ENCODE measurements around the gene IQSEC1.

The IQSEC1 gene

GRCh38 chr3:12955651-12956315 lies 117.4 kb downstream of the IQSEC1 start:
- Mint-ChIP-seq H3K4me3 (no peak overlapping the region), H3K27me3 (no peaks in the 10 kb centered on the region), H3K27ac (no peak overlapping the region), H3K4me1 (peaks cover 69% of the 10 kb centered on the region), H3K36me3 (ENCODE audit: low read depth) (no peaks in the 10 kb centered on the region), H3K9me3 (no peaks in the 10 kb centered on the region)
- ATAC-seq (no peak), DNase-seq (no peak)

DNA sequence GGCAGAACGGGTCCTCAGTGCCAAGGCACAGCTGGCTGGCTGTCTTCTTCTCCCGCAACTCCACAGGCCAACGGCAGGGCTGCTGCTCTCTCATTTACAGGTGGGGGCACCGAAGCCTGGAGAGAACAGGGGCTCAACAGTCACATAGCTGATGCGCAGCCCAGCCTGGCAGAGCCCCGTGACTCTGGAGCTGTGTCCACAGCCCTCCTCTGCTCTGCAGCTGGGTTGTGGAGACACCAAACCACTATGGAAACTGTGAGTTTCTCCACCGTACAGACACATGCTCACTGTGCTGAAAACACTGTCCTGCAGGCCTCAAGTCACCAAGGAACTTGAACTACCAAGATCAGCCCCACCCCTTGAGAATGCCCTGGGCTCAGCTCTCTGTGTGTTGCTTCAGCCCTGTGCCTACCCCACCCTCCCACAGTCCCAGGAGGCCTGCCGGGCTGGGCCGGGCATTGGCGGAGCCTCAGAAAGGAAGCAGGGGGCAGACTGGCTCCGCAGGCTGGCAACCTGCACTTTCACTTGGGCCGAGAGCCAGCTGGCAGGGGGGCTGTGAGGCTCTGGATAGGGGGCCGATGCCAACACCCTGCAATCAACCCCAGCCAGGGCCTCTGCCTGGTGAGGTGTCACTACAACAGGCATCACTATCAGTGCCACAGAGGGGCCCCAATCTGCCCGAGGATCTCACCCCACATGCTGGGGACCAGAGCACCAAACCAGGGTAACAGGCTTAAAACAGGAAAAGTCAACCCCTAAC lies 118.2 kb downstream of the IQSEC1 start:
- H3K4me3 Mint-ChIP-seq, result no peak overlapping the region
- peaks cover 65% of the 10 kb centered on the region for H3K4me1 Mint-ChIP-seq
- DNase-seq, result peak; percentile 46

GRCh38 chr3:12954180-12954579 lies 119.0 kb downstream of the IQSEC1 start:
- no peak for DNase-seq
- Mint-ChIP-seq H3K4me3 (no peak overlapping the region), H3K27ac (peak overlapping the region; percentile 41), H3K9me3 (no peaks in the 10 kb centered on the region), H3K36me3 (ENCODE audit: low read depth) (no peaks in the 10 kb centered on the region), H3K4me1 (peaks cover 66% of the 10 kb centered on the region), H3K27me3 (no peaks in the 10 kb centered on the region)
- no peak for ATAC-seq

More for the DNA sequence above, 118.2 kb downstream of the IQSEC1 start:
- peak overlapping the region; percentile 73 for H3K27ac Mint-ChIP-seq
- H3K27me3 Mint-ChIP-seq, result no peaks in the 10 kb centered on the region
- no peaks in the 10 kb centered on the region for H3K9me3 Mint-ChIP-seq
- no peaks in the 10 kb centered on the region for H3K36me3 Mint-ChIP-seq (ENCODE audit: low read depth)
- peak; percentile 94 for ATAC-seq

DNA sequence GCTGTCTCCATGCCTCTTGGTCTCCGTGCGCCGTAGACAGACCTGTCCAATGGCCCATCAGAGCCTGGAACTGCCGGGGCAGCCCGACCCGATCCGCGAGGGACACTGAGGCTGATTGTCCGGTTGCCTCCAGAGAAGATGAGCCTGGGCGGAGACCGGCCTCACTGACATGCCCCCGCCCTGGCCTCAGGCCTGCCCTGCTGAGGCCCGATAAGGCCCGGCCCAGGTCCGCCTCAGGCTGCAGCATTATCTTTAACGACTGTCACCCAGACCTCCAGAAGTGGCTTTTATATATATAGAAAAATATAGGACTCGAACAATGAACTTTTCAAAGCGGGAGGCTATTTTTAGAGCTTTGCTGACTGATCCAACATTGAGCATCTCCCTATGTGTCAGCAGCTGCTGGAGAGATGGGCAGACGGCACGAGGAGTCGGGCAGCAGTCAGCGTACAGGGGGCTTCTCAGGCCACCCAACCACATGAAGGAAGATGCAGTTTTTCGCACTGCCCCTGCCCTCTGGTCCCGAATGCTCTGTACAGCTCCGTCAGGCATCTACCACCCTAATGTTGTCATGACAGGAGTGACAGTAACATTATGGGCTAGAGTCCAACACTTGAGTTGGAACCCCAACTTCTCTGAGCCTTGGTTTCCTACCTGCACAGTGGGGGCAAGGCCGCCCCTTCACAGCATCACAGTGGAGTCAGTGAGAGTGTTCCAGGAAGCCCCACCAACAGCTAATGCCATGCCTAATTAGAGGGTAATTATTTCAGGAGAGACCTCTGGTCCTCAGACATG lies 119.8 kb downstream of the IQSEC1 start:
- Mint-ChIP-seq H3K4me3 (no peak overlapping the region), H3K9me3 (no peaks in the 10 kb centered on the region), H3K27me3 (no peaks in the 10 kb centered on the region), H3K27ac (no peak overlapping the region), H3K36me3 (ENCODE audit: low read depth) (no peaks in the 10 kb centered on the region), H3K4me1 (peaks cover 68% of the 10 kb centered on the region)
- ATAC-seq (no peak), DNase-seq (no peak)

DNA sequence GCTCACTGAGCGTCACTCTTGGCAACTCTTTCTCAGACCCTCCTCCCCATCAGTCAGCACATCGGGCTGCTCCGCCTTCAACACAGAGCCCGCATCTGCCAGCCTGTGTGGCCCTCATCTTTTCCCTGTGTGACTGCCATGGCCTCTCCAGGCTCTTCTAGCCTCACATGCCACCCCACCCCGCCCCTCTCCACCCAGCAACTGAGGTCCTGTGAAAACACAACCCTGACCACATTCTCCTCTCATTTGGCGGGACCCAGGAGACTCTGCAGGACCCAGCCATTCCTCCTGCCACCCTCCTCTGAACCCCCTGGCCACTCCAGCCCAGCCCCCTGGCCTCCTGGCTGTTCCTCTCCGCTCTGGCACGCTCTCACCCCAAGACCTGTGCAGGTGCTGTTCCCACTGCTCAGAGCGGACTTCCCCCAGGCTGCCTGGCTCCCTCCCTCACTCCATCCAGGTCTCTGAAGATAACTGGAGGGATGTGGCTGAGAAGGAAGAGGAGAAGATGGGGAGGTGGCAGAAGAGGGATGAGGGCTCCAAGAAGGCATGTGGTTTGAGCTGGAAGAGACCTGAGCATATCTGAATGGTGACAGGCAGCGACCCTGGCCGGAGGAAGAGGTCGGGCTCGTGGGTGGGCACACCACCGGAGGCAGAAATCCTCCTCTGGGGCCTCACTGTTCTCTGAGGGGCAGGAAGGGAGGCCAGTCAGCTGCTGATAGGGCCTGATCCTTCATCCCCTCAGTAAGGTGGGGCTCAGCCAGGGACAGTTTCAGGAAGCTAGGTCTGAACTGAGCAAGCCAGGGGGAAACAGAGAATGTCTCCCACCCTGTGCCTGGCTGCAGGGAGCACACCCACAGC lies 120.7 kb downstream of the IQSEC1 start:
- DNase-seq, result no peak
- no peak overlapping the region for H3K4me3 Mint-ChIP-seq
- ATAC-seq, result no peak

GRCh38 chr3:12948891-12949711 lies 124.1 kb downstream of the IQSEC1 start:
- no peaks in the 10 kb centered on the region for H3K27me3 Mint-ChIP-seq
- H3K27ac Mint-ChIP-seq, result peak overlapping the region; percentile 83
- peak overlapping the region; percentile 62 for H3K4me3 Mint-ChIP-seq
- peaks cover 2% of the 10 kb centered on the region for H3K36me3 Mint-ChIP-seq (ENCODE audit: low read depth)
- peak; percentile 49 for DNase-seq
- peaks cover 47% of the 10 kb centered on the region for H3K4me1 Mint-ChIP-seq
- no peaks in the 10 kb centered on the region for H3K9me3 Mint-ChIP-seq
- peak; percentile 91 for ATAC-seq

More for the DNA sequence above, 120.7 kb downstream of the IQSEC1 start:
- no peaks in the 10 kb centered on the region for H3K27me3 Mint-ChIP-seq
- H3K4me1 Mint-ChIP-seq, result peaks cover 67% of the 10 kb centered on the region
- no peaks in the 10 kb centered on the region for H3K9me3 Mint-ChIP-seq
- no peaks in the 10 kb centered on the region for H3K36me3 Mint-ChIP-seq (ENCODE audit: low read depth)
- H3K27ac Mint-ChIP-seq, result no peak overlapping the region

DNA sequence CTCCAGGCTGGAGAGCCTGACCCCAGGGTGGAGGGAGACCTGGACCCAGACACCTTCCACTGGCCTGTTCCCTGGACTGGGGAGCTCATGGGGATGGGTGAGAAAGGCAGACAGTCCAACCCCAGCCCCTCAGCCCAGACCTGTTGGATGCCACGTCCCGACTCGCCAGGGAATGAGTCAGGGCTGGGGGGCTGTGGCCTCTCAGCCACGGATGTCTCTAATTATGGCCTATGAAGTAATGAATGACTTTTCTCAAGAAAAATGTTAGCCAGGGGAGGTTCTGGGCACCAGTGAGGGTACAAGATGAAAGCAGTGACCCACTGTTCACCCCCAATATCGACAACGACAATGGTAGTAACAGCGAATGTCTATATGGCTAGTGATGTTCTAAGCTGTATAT lies 124.9 kb downstream of the IQSEC1 start:
- Mint-ChIP-seq H3K27ac (peak overlapping the region; percentile 22), H3K36me3 (ENCODE audit: low read depth) (peaks cover 2% of the 10 kb centered on the region), H3K4me1 (peaks cover 44% of the 10 kb centered on the region), H3K4me3 (no peak overlapping the region), H3K27me3 (no peaks in the 10 kb centered on the region), H3K9me3 (no peaks in the 10 kb centered on the region)
- ATAC-seq (no peak), DNase-seq (no peak)

DNA sequence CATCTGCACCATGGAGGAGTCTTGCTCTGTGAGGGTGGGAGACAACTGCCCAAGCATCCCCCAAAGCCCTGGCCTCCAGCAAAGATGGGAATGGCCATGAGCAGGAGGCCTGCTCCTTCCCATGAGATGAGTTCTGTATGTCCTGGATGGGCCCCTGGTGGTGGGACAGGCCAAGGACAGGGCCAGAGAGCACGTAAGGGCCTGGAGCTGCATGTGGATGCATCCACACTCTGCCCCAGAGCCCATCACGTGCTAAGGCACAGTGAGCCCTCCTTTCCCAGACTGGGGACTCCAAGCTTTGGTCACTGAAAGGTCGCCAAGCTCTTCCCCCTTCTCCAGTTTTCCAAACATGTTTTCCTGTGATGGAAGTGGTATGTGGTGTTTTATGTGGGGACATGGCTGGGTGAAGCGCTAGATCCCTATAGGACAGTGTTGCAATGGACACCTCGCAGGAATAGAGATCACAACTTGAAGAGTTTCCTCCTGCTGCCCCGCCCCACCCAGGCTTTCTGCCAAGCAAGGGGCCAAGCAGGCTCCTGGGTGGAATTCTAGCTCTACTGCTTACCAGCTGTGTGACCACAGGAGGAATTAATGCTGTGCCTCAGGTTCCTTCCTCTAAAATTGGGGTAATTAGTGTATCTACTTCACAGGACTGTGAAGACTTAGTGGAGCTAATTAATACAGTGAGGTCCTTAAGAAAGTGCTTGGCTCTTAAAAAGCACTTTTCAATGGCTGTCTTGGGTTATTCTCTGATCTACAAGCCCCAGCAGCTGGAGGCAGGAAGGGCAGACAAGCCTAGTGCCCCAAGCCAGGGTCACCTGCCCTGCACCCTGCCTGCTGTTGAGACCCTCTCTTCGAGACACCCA lies 125.5 kb downstream of the IQSEC1 start:
- ATAC-seq (no peak), DNase-seq (no peak)
- H3K36me3 Mint-ChIP-seq (ENCODE audit: low read depth), result peaks cover 2% of the 10 kb centered on the region
- peaks cover 44% of the 10 kb centered on the region for H3K4me1 Mint-ChIP-seq
- no peak overlapping the region for H3K4me3 Mint-ChIP-seq
- H3K27ac Mint-ChIP-seq, result no peak overlapping the region
- no peaks in the 10 kb centered on the region for H3K9me3 Mint-ChIP-seq
- no peaks in the 10 kb centered on the region for H3K27me3 Mint-ChIP-seq

GRCh38 chr3:12946649-12947316 lies 126.4 kb downstream of the IQSEC1 start:
- DNase-seq (no peak), ATAC-seq (no peak)
- Mint-ChIP-seq H3K27ac (no peak overlapping the region), H3K4me3 (no peak overlapping the region), H3K27me3 (no peaks in the 10 kb centered on the region), H3K4me1 (peaks cover 42% of the 10 kb centered on the region), H3K36me3 (ENCODE audit: low read depth) (peaks cover 2% of the 10 kb centered on the region), H3K9me3 (no peaks in the 10 kb centered on the region)

DNA sequence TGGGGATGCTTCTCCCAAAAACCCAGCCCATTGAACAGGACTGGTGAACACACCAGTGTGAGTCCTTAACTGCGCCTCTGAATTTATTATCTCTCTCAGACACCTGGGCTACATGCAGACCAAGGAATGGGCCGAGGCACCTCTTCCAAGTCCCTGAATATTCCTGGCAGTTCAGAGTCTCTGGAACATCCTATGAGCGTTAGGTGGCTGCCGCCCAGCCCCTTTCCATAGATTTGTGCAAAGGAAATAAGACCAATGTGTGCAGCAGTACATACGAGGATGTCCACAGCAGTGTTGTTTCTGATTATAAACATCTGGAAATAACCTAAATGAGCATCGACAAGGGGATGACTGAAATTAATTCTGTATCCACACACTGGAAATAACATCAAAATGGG lies 127.0 kb downstream of the IQSEC1 start:
- Mint-ChIP-seq H3K4me3 (no peak overlapping the region), H3K27me3 (no peaks in the 10 kb centered on the region), H3K4me1 (peaks cover 38% of the 10 kb centered on the region), H3K27ac (no peak overlapping the region), H3K9me3 (no peaks in the 10 kb centered on the region), H3K36me3 (ENCODE audit: low read depth) (peaks cover 2% of the 10 kb centered on the region)
- no peak for DNase-seq
- ATAC-seq, result no peak

GRCh38 chr3:12944849-12945248 lies 128.4 kb downstream of the IQSEC1 start:
- no peak overlapping the region for H3K4me3 Mint-ChIP-seq
- ATAC-seq, result no peak
- no peaks in the 10 kb centered on the region for H3K27me3 Mint-ChIP-seq
- no peaks in the 10 kb centered on the region for H3K9me3 Mint-ChIP-seq
- DNase-seq, result no peak
- peaks cover 33% of the 10 kb centered on the region for H3K4me1 Mint-ChIP-seq
- peaks cover 2% of the 10 kb centered on the region for H3K36me3 Mint-ChIP-seq (ENCODE audit: low read depth)
- no peak overlapping the region for H3K27ac Mint-ChIP-seq

DNA sequence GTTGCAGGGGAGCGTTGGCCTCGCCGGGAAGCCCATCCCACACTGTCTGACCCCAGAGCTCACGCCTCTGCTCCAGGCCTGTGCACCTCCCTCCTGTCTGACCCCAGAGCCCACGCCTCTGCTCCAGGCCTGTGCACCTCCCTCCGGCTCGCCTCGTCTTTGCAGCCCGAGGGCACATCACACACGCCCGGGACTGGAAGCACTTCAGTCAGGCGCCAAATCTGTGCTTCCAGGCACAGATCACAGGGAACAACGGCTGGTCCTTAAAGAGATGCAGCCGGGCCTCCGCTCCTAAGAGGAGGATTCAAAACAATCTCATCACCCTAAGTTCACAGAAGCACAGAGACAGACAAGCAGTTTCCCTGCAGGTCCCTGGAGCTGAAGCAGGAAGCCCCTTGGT lies 128.8 kb downstream of the IQSEC1 start:
- no peak overlapping the region for H3K4me3 Mint-ChIP-seq
- no peak overlapping the region for H3K27ac Mint-ChIP-seq
- peaks cover 28% of the 10 kb centered on the region for H3K4me1 Mint-ChIP-seq
- H3K9me3 Mint-ChIP-seq, result no peaks in the 10 kb centered on the region
- ATAC-seq, result no peak
- H3K36me3 Mint-ChIP-seq (ENCODE audit: low read depth), result peaks cover 3% of the 10 kb centered on the region
- DNase-seq, result no peak
- no peaks in the 10 kb centered on the region for H3K27me3 Mint-ChIP-seq
